D341Med (cell line): ENCODE measurements around the gene KANK4.

ENCODE experiments used
- DNase-seq: peaks from one replicate; pipeline ENCODE4 v3.0.0; 2012; ENCODE audit warnings: low spot score

Gene KANK4

DNA sequence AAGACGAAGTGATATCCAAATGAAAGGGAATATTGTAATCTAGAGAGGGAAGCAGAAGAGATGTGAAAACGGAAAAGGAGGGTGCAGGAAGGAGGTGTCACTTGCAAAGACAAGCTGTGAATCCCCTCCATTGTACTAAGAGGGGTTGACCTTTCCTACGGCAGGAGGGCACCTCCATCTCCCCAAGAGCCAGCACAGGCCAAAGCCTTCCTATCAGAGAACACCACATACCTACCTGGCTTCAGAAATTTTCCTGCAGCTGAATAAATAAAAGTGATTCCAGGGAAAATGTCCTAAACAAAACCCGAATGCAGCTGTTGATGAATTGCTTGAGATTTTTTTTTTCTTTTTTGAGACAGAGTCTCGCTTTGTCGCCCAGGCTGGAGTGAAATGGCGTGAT lies 14.3 kb downstream of the KANK4 start:
- DNase-seq = no peak

GRCh38 chr1:62304515-62304914 lies 14.7 kb downstream of the KANK4 start:
- no peak for DNase-seq

- DNase-seq = no peak
These were observed 17.4 kb downstream of the KANK4 start for GRCh38 chr1:62301726-62302390.

DNA sequence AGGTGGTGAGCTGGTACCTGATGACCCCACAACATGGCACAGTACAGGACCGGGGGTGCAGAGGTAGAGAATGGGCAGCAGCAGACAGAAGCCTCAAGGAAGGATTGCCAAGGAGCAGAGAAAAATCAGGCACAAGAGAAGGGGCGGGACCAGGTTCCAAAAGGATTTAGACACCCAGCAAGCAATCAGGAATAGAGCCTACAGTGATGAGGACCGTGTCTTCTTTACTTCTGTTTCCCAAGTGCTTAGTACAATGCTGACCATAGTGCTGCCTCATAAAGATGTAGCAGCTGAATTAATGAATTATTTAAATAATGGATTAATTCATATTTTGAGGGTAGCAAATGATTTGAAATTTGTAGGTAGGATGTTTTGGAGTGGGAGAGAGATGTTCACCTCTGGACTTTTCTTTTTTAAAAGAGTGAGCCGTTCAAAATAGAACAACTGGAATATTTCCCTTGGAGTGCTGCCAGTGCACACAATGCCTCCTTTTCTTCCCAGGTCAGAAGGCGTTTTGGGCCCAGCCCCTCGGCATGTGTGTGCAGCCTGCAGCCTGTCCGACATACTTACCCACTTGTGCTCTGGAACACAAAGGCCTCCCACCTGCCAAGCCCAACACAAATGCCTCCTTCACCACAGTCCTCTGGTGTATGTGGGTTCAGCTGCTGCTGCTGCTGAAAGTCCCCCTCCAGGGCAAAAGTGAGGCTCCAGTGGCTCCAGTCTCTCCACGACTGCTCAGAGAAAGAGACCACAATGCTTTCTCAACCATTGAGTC lies 19.6 kb downstream of the KANK4 start:
- no peak for DNase-seq

- no peak for DNase-seq
These were observed 23.2 kb downstream of the KANK4 start for GRCh38 chr1:62295921-62296491.

DNA sequence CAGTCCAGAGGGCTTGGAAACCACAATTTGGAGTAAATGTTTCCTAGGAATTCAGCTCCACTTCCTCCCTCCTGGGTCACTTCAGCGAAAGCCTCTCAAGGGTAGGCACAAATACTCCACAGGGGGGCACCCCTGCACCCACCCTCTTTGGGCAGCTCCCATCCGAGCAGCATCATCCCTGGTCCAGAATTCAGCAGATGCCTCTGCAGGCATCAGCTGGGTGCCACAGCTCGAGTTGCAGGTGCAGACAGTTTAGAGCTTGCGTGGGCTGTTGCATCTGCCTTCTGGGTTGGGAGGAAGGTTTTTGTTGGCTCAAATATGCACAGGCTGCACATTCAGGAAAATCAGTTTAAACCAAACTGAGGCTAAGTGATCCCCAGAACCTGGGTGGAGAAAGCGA lies 25.0 kb downstream of the KANK4 start:
- DNase-seq = peak; percentile 75

DNA sequence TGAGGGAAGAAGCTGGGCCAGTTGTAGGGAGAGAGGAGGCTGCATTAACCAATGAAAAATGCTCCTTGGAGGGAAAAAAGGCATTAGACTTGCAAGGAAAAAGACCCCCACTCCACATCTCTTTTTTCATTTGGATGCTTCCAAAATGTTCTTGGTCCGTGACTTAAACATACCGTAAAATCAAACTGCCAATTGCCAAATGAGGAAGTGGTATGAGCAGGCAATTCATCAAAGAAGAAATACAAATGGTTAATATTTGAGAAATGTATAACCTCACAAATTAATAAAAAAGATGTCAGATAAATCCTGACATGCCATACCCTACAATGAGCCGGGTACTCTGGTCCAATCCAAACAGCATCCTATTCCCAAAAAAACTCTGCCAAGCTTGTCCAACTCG lies 30.6 kb downstream of the KANK4 start:
- no peak for DNase-seq

- DNase-seq = no peak
These were observed 31.0 kb downstream of the KANK4 start for GRCh38 chr1:62288224-62288623.

GRCh38 chr1:62286786-62287224 lies 32.4 kb downstream of the KANK4 start:
- no peak for DNase-seq

DNA sequence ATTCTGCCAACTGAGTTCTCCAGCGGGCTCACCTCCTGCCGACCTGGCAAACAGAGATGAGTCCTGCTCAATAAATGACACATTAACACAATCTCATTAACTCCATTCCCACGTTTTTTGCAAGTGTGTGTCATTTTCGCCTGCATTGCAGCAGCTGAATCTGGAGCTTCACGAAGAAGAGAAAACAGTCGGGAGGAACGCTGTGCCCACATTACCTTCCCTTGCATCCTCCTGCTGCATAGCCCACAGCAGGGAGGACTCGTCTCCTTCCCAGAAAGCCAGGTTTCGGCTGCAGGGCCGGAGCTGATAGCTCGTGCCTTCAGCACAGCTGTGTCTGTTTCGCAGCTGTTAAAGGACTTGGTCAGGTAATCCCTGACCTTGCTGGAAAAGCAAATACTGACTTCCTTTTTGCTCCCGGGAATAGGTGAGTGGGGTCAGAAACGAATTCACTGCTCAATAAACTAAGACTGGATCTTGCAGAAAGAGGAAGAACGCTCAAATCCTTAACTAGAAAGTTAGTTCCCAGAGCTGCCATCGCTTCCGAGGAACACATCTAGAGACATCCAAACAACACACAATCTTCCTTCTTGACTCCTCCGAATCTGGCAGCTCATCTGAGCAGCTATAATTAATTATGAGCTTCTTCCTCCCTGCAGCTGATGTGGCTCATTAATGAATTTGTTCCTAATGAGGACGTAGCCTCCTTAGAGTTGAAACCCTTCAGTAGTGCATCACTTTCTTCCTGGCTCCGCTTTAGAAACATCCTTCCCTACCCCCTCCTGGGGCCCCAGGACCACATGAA lies 33.0 kb downstream of the KANK4 start:
- DNase-seq = no peak

DNA sequence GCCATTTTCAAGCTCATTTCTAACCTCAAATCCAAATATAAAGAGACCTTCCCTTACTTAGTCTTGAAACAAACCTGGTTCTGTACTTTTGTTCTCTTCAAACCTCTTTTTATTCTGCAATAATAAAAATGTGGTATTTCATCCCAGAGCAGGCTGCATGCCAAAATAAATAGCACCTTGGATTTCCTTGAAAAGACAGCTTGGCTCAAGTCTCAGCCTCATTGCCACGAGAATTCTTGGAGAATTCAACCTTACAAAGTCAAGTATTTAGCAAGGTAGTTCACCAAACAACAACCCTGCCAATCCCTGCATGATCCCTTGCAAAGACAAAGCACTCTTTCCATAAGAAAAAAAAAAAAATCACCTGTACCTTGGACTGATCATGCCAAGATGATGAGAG lies 33.8 kb downstream of the KANK4 start:
- no peak for DNase-seq

- no peak for DNase-seq
These were observed 35.2 kb downstream of the KANK4 start for GRCh38 chr1:62283986-62284385.

- no peak for DNase-seq
These were observed 36.1 kb downstream of the KANK4 start for GRCh38 chr1:62282909-62283755.

DNA sequence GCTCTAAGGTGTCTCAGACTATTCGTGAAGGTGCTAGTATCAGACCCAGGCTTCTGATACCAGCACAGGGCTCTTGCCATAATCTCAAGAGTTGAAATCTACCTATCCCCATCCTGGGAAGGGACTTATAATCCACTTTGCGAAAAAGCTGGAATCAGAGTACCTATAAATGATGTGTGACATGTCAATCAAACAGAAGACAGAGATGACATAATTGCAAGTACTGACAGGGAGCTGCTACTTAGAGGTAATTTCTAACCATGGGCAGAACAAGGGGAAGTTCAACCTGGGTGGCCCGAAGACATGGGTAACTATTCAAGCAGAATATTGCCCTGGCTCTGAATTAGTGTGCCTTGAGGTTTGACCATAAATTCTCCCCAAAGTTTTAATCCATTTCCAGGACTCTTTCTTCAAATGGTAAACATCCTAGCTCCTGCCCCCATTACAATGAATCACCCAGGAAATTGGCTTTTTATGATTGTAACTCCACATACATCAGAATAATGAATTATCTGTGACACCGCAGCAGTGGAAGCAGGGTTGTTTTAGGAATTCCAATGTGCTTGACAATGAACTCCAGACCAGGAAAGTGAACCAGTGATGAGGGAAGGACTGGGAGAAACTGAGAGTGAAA lies 37.2 kb downstream of the KANK4 start:
- DNase-seq = no peak

DNA sequence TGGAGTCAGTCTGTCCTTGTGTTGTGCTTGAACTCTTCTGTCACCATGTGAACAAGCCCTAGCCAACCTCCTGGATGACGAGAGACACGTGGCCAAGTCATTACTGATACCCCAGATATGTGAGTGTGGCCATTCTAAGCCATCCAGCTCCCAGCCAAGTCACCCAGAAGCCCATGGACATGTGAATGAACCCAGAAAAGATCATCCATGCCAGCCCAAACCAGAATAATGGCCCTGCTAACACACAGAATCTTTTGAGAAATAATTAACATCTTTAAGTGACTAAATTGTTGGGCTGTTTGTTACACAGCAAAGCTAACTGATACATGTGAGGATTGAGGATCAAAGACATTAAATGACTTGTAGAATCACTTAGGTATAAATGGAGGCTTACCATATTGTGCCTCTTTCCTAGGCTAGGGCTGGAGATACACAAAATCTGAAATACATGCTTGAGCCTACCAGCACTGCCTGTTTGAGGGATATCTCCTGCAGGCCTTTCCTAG lies 38.2 kb downstream of the KANK4 start:
- DNase-seq = no peak

DNA sequence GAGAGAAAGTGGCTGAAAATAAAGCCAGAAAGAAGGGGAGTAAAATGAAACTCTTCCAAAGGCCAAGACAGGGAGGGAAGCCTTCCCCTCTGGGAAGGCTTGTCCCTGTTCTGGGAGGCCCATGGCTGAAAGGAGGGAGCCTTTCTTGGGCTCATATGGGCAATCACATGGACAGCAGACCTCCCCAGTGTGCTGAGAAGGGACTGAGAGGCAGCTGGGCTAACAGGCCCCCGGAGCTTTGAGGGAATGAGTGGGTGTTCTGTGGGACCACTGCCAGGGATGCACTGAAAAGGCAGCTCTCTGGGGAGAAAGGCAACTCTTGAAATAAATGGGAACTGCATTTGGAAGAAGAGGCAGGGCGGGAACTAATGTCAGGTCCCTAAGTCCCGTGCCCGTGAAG lies 39.1 kb downstream of the KANK4 start:
- no peak for DNase-seq

GRCh38 chr1:62276791-62277190 lies 42.4 kb downstream of the KANK4 start:
- DNase-seq = no peak

- DNase-seq = no peak
These were observed 44.4 kb downstream of the KANK4 start for GRCh38 chr1:62274496-62275485.

GRCh38 chr1:62273953-62274352 lies 45.3 kb downstream of the KANK4 start:
- DNase-seq = no peak
